GM06990 (cell line): ENCODE results near the gene ANKH.

ENCODE experiments used
- DNase-seq: peaks from one replicate; pipeline ENCODE4 v3.0.0-alpha.2; 2011; ENCODE audit not compliant: insufficient read length; ENCODE audit errors: extremely low read depth
- H3K27me3 ChIP-seq: replicated peaks from 2 replicates; pipeline ENCODE4 v1.6.0; 2011; ENCODE audit warnings: low read length; ENCODE audit not compliant: control insufficient read depth, insufficient read depth
- H3K36me3 ChIP-seq: 2 replicates; pipeline ENCODE4 v1.5.1; 2011; ENCODE audit warnings: low read length; ENCODE audit not compliant: control insufficient read depth, insufficient read depth
- H3K4me3 ChIP-seq: replicated peaks from 2 replicates; pipeline ENCODE4 v1.5.1; 2011; ENCODE audit warnings: low read depth, mild to moderate bottlenecking, control low read depth, low read length
- TF ChIP-seq, protein P1 (sequence below): IDR thresholded peaks from 2 replicates; pipeline ENCODE4 v1.5.1; 2011; ENCODE audit warnings: low read length, control low read depth, mild to moderate bottlenecking, inconsistent platforms; ENCODE audit not compliant: insufficient read depth, poor library complexity, severe bottlenecking

ANKH gene

DNA sequence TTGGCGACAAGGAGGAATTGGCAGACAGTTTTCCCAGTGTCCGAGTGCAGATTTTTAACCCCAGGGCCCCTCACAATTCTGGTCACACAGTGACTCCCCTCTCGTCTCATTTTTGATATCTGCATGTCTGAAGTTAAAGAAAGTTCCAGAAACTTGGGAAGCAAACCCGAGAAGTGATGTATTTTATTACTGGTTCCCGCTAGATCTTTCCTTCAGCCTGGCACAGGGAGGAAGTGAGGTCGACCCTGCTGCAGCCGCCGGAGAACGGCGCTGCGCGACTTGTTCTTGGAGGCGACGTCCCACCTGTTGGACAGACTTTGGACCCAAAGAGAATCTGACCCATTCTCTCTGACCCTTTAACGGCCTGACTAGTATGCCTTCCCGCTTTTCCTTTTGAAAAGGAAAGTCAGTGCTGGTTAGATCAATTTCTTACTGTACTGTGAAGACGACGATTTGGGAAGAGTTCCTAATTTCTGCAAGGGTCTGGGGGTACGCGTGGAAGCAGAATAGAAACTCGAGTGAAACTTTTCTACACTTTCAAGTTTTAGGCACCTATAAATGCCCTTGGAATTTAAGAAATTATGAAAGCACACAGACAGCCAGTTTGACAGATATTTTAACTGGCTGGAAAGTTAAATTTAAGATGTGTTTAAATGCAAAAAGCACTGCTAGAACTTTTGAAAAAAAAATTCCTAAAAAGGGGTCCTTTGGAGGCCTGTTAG is 206.3 kb downstream of the ANKH start:
- Histone ChIP-seq H3K36me3 (no peaks in the 10 kb centered on the region), H3K4me3 (peak overlapping the region; percentile 86), H3K27me3 (no peaks in the 10 kb centered on the region)
- TF ChIP-seq, protein P1, sequence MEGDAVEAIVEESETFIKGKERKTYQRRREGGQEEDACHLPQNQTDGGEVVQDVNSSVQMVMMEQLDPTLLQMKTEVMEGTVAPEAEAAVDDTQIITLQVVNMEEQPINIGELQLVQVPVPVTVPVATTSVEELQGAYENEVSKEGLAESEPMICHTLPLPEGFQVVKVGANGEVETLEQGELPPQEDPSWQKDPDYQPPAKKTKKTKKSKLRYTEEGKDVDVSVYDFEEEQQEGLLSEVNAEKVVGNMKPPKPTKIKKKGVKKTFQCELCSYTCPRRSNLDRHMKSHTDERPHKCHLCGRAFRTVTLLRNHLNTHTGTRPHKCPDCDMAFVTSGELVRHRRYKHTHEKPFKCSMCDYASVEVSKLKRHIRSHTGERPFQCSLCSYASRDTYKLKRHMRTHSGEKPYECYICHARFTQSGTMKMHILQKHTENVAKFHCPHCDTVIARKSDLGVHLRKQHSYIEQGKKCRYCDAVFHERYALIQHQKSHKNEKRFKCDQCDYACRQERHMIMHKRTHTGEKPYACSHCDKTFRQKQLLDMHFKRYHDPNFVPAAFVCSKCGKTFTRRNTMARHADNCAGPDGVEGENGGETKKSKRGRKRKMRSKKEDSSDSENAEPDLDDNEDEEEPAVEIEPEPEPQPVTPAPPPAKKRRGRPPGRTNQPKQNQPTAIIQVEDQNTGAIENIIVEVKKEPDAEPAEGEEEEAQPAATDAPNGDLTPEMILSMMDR, result peak; percentile 25
- DNase-seq, result peak; percentile 52

DNA sequence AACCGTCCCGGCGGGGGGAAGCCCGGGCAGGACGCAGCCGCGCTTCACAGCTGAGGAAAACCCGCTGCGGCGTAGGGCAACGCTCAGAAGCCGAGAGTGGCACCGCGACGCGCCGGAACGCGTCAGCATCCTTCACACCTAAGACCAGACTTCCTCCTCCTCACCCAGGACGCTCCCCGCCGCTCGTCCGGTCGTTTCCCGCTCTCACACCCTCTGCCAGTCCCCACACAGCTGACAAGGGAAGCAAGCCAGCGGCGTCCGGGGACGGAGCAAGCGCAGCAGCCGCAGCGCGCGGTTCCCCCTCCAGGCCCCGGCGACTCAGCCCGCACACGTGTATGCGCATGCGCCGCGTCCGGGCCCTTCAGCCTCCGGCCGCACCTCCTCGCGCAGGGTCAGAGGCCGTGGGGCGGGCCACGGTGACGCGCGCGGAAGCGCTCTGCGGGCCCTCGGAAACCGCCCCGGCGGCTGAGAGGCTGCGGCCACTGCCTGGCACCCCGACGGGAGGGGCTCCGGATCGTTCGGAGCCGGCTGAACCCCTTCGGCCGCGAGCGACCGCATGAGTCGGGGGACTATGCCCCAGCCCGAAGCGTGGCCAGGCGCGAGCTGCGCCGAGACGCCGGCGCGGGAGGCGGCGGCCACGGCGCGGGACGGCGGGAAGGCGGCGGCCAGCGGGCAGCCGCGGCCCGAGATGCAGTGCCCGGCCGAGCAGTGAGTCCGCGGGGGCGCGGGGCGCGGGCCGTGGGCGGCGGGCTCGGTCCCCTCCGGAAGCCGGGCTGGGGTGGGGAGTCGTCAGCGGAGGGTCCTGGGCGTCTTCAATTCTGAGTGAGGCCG is 207.1 kb downstream of the ANKH start, which contains the start of gene OTULIN:
Gene OTULIN (plus strand): TSS at position 449 of the 831 bp plus-strand sequence. CDS start 108 bp downstream, at position 557.
- Histone ChIP-seq H3K4me3 (peak within 1 kb of the TSS; percentile 86), H3K27me3 (no peaks in the 10 kb centered on the region), H3K36me3 (no peaks in the 10 kb centered on the region)
- TF ChIP-seq, protein P1, result no peak
- peak; percentile 98 for DNase-seq

DNA sequence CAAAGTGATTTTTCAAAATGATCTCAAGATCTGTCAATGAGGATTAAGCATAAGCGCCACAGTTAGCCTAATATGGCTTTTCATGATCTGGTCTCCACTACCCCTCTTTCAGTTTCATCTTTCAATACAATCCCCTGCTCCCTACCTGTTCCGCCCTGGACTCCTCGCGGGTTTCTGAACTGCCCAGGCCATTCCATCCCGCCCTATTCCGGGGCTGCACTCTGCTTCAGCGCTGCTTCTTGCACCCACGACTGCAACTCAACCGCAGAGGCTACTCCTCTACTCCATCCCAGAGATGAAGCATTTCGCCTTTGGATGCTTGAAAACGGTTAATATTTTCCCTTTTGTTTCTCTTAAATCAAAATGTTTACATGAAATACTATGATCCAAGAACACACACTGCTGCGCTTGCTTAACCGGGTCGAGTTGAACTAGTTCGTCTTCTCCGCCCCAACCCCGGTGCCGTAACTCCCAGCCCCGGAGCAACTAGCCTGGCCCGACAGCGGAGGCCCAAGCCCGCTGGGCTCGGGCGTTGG is 207.8 kb downstream of the ANKH start:
- TF ChIP-seq, protein P1, result no peak
- H3K27me3 ChIP-seq, result no peaks in the 10 kb centered on the region
- H3K4me3 ChIP-seq, result peak overlapping the region; percentile 86
- H3K36me3 ChIP-seq, result no peaks in the 10 kb centered on the region
- DNase-seq, result no peak

DNA sequence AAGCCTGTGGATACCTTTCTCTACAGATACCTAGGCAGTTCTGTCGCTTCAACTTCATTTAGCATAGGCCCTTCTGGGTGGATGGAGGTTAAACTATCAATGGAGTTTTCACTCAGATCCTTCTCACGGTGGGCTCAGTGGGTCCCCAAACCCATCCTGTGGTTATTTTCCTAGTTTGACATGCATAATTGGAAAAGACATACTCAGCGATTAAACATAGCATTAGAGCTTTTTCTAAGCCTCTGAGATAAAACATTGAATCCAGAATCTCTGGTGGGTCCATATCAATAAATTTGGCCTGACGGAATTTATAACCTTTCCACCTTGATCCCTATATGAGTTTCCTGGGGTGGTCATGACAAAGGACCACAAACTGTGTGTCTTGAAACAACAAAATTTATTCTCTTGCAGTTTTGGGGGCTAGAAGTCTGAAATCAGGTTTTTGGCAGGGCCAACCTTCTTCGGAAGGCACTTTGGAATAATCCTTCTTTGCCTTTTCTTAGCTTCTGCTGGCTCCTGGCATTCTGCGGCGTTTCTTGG is 208.8 kb downstream of the ANKH start:
- Histone ChIP-seq H3K36me3 (no peaks in the 10 kb centered on the region), H3K4me3 (peak overlapping the region; percentile 86), H3K27me3 (no peaks in the 10 kb centered on the region)
- DNase-seq, result no peak
- TF ChIP-seq, protein P1, result no peak

DNA sequence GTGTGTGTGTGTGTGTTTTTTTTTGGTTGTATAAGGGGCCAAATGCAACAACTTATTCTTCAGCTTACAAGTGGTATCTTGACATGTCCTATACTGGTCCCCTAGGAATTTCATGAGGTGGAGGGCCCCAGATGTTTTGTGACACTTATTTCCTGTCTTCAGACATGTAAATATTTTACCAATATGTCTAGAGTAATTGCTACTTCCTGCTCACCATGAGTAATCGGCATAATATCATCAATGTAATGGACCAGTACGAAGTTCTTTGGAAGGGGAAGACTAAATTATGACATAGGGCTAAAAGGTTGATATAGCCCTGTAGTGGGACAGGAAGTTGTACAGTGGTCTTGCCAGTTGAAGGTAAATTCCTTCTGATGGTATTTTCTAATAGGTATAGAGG is 210.7 kb downstream of the ANKH start:
- no peaks in the 10 kb centered on the region for H3K27me3 ChIP-seq
- H3K36me3 ChIP-seq, result no peaks in the 10 kb centered on the region
- TF ChIP-seq, protein P1, result no peak
- DNase-seq, result no peak
- no peak overlapping the region for H3K4me3 ChIP-seq
